CD14-positive monocyte (primary cell): ENCODE measurements around the gene HSD3B2. TPM values are rescaled to one million over a fixed set of nuclear protein-coding genes. Genes with fewer than 3 reads are reported as not detected.

Experiments used
- DNase-seq, 3 donors: peaks; one replicate each; pipeline ENCODE4 v3.0.0-alpha.2; 2011 to 2022
- H2AFZ ChIP-seq: 2 replicates; pipeline ENCODE4 v1.6.0; 2012; ENCODE audit warnings: mild to moderate bottlenecking, low read depth, low read length, inconsistent platforms; ENCODE audit not compliant: insufficient read depth, poor library complexity, severe bottlenecking
- H3K27ac ChIP-seq, 2 donors: 1 replicate in 1 of 2; 2 replicates in 1 of 2; pipeline ENCODE4 v1.5.1; 2012 to 2013; ENCODE audit warnings: low read length in 2 of 2, control low read depth in 1 of 2, inconsistent platforms in 1 of 2, low read depth in 1 of 2, mild to moderate bottlenecking in 1 of 2
- H3K27me3 ChIP-seq, 2 donors: one replicate each; pipeline versions ENCODE4 v1.6.0 to v1.6.1; 2011 to 2013; ENCODE audit warnings: low read length in 2 of 2; ENCODE audit not compliant: control insufficient read depth in 2 of 2, insufficient read depth in 2 of 2
- H3K36me3 ChIP-seq, 2 donors: replicated peaks in 1 of 2; 1 replicate in 1 of 2; 2 replicates in 1 of 2; pipeline versions ENCODE4 v1.5.1 to v1.6.1; 2012 to 2013; ENCODE audit warnings: low read length in 2 of 2, control low read depth in 1 of 2, inconsistent platforms in 1 of 2, mild to moderate bottlenecking in 1 of 2; ENCODE audit not compliant: insufficient read depth in 2 of 2, control insufficient read depth in 1 of 2
- H3K4me1 ChIP-seq, 2 donors: 1 replicate in 1 of 2; 2 replicates in 1 of 2; pipeline versions ENCODE4 v1.5.1 to v1.6.1; 2012 to 2013; ENCODE audit warnings: low read length in 2 of 2, control low read depth in 1 of 2, inconsistent platforms in 1 of 2, mild to moderate bottlenecking in 1 of 2, moderate library complexity in 1 of 2; ENCODE audit not compliant: insufficient read depth in 2 of 2, control insufficient read depth in 1 of 2
- H3K4me2 ChIP-seq: replicated peaks from 2 replicates; pipeline ENCODE3; 2012; ENCODE audit warnings: low read length, moderate library complexity, mild to moderate bottlenecking; ENCODE audit not compliant: poor library complexity, severe bottlenecking; ENCODE audit errors: extremely low read depth
- H3K4me3 ChIP-seq, 3 experiments: fragments of 200-600 bp in 1 of 3; sonication (generic) in 1 of 3; replicated peaks in 1 of 3; 1 replicate in 2 of 3; 2 replicates in 1 of 3; pipeline ENCODE4 v1.5.1; 2011 to 2013; ENCODE audit warnings: low read length in 3 of 3, mild to moderate bottlenecking in 3 of 3, control low read depth in 2 of 3, low read depth in 2 of 3, inconsistent platforms in 1 of 3, moderate library complexity in 1 of 3
- H3K79me2 ChIP-seq: 2 replicates; pipeline ENCODE4 v1.6.0; 2012; ENCODE audit warnings: mild to moderate bottlenecking, control low read depth, inconsistent platforms, low read length, moderate library complexity; ENCODE audit not compliant: insufficient read depth
- H3K9ac ChIP-seq: 2 replicates; pipeline ENCODE4 v1.6.0; 2017; ENCODE audit warnings: low read length, mild to moderate bottlenecking; ENCODE audit not compliant: insufficient read depth, poor library complexity, severe bottlenecking
- H3K9me3 ChIP-seq, 2 donors: replicated peaks in 1 of 2; 1 replicate in 1 of 2; 2 replicates in 1 of 2; pipeline versions ENCODE4 v1.5.1 to v1.6.1; 2012 to 2013; ENCODE audit warnings: low read length in 2 of 2, control low read depth in 1 of 2; ENCODE audit not compliant: control insufficient read depth in 1 of 2, insufficient read depth in 1 of 2
- H4K20me1 ChIP-seq: 2 replicates; pipeline ENCODE4 v1.6.0; 2012; ENCODE audit warnings: mild to moderate bottlenecking, low read length, control low read depth, moderate library complexity; ENCODE audit not compliant: insufficient read depth
- H3K27ac Mint-ChIP-seq, 7 donors: one replicate each; pipeline ENCODE4 v1.8.0; 2020; ENCODE audit warnings: mild to moderate bottlenecking in 7 of 7, mixed read lengths in 7 of 7, moderate library complexity in 6 of 7, inconsistent platforms in 2 of 7
- H3K27me3 Mint-ChIP-seq, 3 donors: one replicate each; pipeline ENCODE4 v1.8.0; 2021 to 2022; ENCODE audit warnings: low read depth in 3 of 3, mild to moderate bottlenecking in 3 of 3, mixed read lengths in 3 of 3, moderate library complexity in 3 of 3, inconsistent platforms in 1 of 3
- H3K36me3 Mint-ChIP-seq, 2 donors: one replicate each; pipeline ENCODE4 v1.8.0; 2020; ENCODE audit warnings: mixed read lengths in 2 of 2, inconsistent platforms in 1 of 2, mild to moderate bottlenecking in 1 of 2
- H3K4me1 Mint-ChIP-seq: one replicate; pipeline ENCODE4 v1.8.0; 2020; ENCODE audit warnings: mild to moderate bottlenecking, mixed read lengths
- H3K4me3 Mint-ChIP-seq, 2 donors: one replicate each; pipeline ENCODE4 v1.8.0; 2020; ENCODE audit warnings: mild to moderate bottlenecking in 2 of 2, mixed read lengths in 2 of 2, moderate library complexity in 1 of 2
- H3K9me3 Mint-ChIP-seq, 7 donors: one replicate each; pipeline ENCODE4 v1.8.0; 2020 to 2022; ENCODE audit warnings: mixed read lengths in 7 of 7, mild to moderate bottlenecking in 6 of 7, moderate library complexity in 6 of 7, inconsistent platforms in 2 of 7
- CTCF ChIP-seq: fragments of 200-600 bp; IDR thresholded peaks from one replicate; pipeline ENCODE4 v1.8.0; 2022; ENCODE audit warnings: antibody characterized with exemption, mild to moderate bottlenecking
- WGBS: methylation state at CpG from one replicate; pipeline ENCODE4 v1.1.5; 2013; ENCODE audit warnings: missing lambda C conversion rate; ENCODE audit not compliant: insufficient coverage; 5-methylcytosine and 5-hydroxymethylcytosine counted together
- intact Hi-C, 2 donors: fragments of 100-400 bp; cut with micrococcal nuclease; formaldehyde crosslinking; loops; one replicate each; pipeline versions ENCODE4 v1.15.0 to v1.15.1; 2023
- polyA plus RNA-seq, 3 donors: library from polyadenylated mRNA; depleted of rRNA in 1 of 3; unstranded in 2 of 3; stranded (reverse) in 1 of 3; fragments of 300-500 nt in 2 of 3; fragments of >200 nt in 1 of 3; fragmentation: Illumina TruSeq in 2 of 3; gene quantifications; 1 replicate in 2 of 3; 2 replicates in 1 of 3; pipeline ENCODE4 v1.2.3, GENCODE V29; 2012 to 2021

HSD3B2 gene
- polyA plus RNA-seq, 3 donors, result not detected

GRCh38 chr1:119410961-119411360 lies 4.0 kb upstream of the HSD3B2 start:
- no peak overlapping the region for H3K9ac ChIP-seq
- Mint-ChIP-seq H3K36me3 (no peaks in the 10 kb centered on the region), H3K4me3 (no peak overlapping the region), H3K9me3 (peaks cover 0 to 6% (median 5%) of the 10 kb centered on the region in 7 donors), H3K27me3 (peaks cover 1 to 2% (median 2%) of the 10 kb centered on the region in 3 donors), H3K27ac (no peak overlapping the region), H3K4me1 (no peaks in the 10 kb centered on the region)
- no peak for TF ChIP-seq CTCF
- H2AFZ ChIP-seq, result no peak overlapping the region
- H3K4me1 ChIP-seq, result no peaks in the 10 kb centered on the region
- H3K27me3 ChIP-seq, result no peaks in the 10 kb centered on the region
- no peaks in the 10 kb centered on the region for H3K9me3 ChIP-seq
- no peak overlapping the region for H3K4me3 ChIP-seq
- H4K20me1 ChIP-seq, result no peaks in the 10 kb centered on the region
- WGBS, result 100% methylated on average over 1 of the region's 3 CpGs
- H3K79me2 ChIP-seq, result no peaks in the 10 kb centered on the region
- no peak overlapping the region for H3K4me2 ChIP-seq
- no peak overlapping the region for H3K27ac ChIP-seq
- no peaks in the 10 kb centered on the region for H3K36me3 ChIP-seq
- DNase-seq, result no peak
- intact Hi-C loops, result no loop called here

- no peaks in the 10 kb centered on the region for H3K4me1 Mint-ChIP-seq
- no peak overlapping the region for H3K27ac ChIP-seq
- H3K4me3 Mint-ChIP-seq, result no peak overlapping the region
- H3K9ac ChIP-seq, result no peak overlapping the region
- intact Hi-C loops, result no loop called here
- 71% methylated on average over 2 of the region's 3 CpGs for WGBS
- no peaks in the 10 kb centered on the region for H3K36me3 Mint-ChIP-seq
- H3K4me1 ChIP-seq, result no peaks in the 10 kb centered on the region
- no peaks in the 10 kb centered on the region for H3K79me2 ChIP-seq
- peaks cover 0 to 5% (median 3%) of the 10 kb centered on the region in 3 donors for H3K27me3 Mint-ChIP-seq
- no peaks in the 10 kb centered on the region for H3K9me3 Mint-ChIP-seq
- no peaks in the 10 kb centered on the region for H3K27me3 ChIP-seq
- no peak overlapping the region for H3K27ac Mint-ChIP-seq
- H4K20me1 ChIP-seq, result no peaks in the 10 kb centered on the region
- H3K4me2 ChIP-seq, result no peak overlapping the region
- no peaks in the 10 kb centered on the region for H3K36me3 ChIP-seq
- TF ChIP-seq CTCF, result no peak
- H3K9me3 ChIP-seq, result no peaks in the 10 kb centered on the region
- H3K4me3 ChIP-seq, result no peak overlapping the region
- no peak overlapping the region for H2AFZ ChIP-seq
- no peak for DNase-seq
These were observed 1.2 kb downstream of the HSD3B2 start for GRCh38 chr1:119416006-119416640.
